GM23338 (cell line): ENCODE data around the gene CHST11.

Source experiments
- EZH2 ChIP-seq: fragments of 200-600 bp; sonication (generic); IDR thresholded peaks from one replicate; pipeline ENCODE4 v1.8.0; 2017; ENCODE audit warnings: antibody characterized with exemption, mild to moderate bottlenecking, low read depth; ENCODE audit not compliant: unreplicated experiment
- EZH2phosphoT487 ChIP-seq: fragments of 200-600 bp; sonication (generic); IDR thresholded peaks from one replicate; pipeline ENCODE4 v1.8.1; 2018; ENCODE audit warnings: antibody characterized with exemption; ENCODE audit not compliant: unreplicated experiment
- NANOG ChIP-seq: IDR thresholded peaks from 2 replicates; pipeline ENCODE4 v1.6.1; 2016; ENCODE audit warnings: antibody characterized with exemption, borderline replicate concordance
- TF ChIP-seq, protein P1 (sequence below), 2 experiments: fragments of 200-600 bp in 1 of 2; sonication (generic) in 1 of 2; conservative IDR thresholded peaks; 2 replicates each; pipeline versions ENCODE4 v1.5.1 to v1.6.1; 2016 to 2017; ENCODE audit warnings: antibody characterized with exemption in 2 of 2, low read depth in 2 of 2, mild to moderate bottlenecking in 2 of 2, moderate library complexity in 1 of 2

DNA sequence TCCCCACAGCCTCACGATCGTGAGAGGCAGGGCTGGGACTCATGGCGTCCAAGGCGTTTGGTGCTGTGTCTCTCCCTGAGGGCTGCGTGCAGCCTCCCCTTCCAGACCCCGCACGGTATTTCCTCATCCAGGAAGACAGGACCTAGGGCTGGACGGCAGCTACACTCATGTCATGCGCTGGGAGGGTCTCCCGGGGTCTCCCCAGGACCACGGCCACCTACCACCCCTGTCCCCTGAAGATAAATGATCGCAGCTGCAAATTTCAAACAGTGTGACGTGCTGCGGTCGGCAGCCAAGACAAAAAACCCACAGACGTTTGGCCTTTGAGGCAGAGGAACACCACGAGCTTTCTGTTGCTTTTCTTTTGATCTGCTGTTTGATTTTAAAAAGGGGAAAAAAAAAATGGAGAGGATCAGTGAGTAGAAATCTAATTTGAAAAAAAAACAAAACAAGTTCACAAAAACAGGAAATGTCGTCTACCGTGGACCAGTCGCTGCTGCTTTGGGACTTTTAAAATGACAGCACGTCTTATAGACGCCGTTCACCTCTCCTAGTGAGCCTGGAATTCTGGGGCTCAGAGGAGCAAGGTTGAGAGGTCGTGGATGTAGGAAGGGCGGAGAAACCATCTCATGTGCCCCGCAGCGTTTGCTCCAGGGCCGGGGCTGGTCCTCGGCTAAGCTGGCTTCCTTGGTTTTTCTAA lies 263.7 kb downstream of the CHST11 start:
- no peak for TF ChIP-seq EZH2phosphoT487
- no peak for TF ChIP-seq EZH2
- TF ChIP-seq NANOG, result no peak
- TF ChIP-seq, protein P1, sequence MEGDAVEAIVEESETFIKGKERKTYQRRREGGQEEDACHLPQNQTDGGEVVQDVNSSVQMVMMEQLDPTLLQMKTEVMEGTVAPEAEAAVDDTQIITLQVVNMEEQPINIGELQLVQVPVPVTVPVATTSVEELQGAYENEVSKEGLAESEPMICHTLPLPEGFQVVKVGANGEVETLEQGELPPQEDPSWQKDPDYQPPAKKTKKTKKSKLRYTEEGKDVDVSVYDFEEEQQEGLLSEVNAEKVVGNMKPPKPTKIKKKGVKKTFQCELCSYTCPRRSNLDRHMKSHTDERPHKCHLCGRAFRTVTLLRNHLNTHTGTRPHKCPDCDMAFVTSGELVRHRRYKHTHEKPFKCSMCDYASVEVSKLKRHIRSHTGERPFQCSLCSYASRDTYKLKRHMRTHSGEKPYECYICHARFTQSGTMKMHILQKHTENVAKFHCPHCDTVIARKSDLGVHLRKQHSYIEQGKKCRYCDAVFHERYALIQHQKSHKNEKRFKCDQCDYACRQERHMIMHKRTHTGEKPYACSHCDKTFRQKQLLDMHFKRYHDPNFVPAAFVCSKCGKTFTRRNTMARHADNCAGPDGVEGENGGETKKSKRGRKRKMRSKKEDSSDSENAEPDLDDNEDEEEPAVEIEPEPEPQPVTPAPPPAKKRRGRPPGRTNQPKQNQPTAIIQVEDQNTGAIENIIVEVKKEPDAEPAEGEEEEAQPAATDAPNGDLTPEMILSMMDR (conservative IDR thresholded peaks at IDR 0.05; ENCODE audit: low read depth in 2 of 2), result no peak
